IMR-90 (cell line): Measurements from ENCODE around the gene DBX1. TPM values are rescaled to one million over a fixed set of nuclear protein-coding genes. Genes with fewer than 3 reads are reported as not detected.

Experiments
- ATAC-seq: fragments of 200-7000 bp; cut with Tn5 transposase; 2 replicates; pipeline ENCODE4 v1.9.1; 2020; ENCODE audit warnings: low read depth, mild to moderate bottlenecking, moderate library complexity
- BruUV-seq: library from RNA; stranded (reverse); fragments of 400-500 nt; replicated peaks from 2 replicates; lab custom pipeline; 2021; lab: Mats Ljungman, UMichigan
- CTCF ChIA-PET: fragments of 300-600 bp; formaldehyde crosslinking; extraction: SDS; loops from one replicate; lab custom pipeline; 2021; ENCODE audit warnings: antibody characterized with exemption; lab: Yijun Ruan, JAX
- POLR2A ChIA-PET: fragments of 300-600 bp; sonication (Branson Sonifier 250); formaldehyde crosslinking; loops from one replicate; lab custom pipeline; 2022; ENCODE audit warnings: antibody characterized with exemption; ENCODE audit not compliant: unreplicated experiment; lab: Charles Lee
- DNase-seq: peaks from one replicate; pipeline ENCODE4 v3.0.0; 2013
- H2AFZ ChIP-seq: replicated peaks from 2 replicates; pipeline ENCODE3; 2013; ENCODE audit warnings: low read length, mild to moderate bottlenecking; ENCODE audit not compliant: poor library complexity
- H2AK5ac ChIP-seq: 2 replicates; pipeline ENCODE4 v1.6.1; 2013; ENCODE audit warnings: low read depth, low read length, inconsistent platforms
- H2AK9ac ChIP-seq: replicated peaks from 2 replicates; pipeline ENCODE3; 2013; ENCODE audit warnings: mild to moderate bottlenecking, low read depth, low read length, moderate library complexity; ENCODE audit not compliant: poor library complexity
- H2BK120ac ChIP-seq: 2 replicates; pipeline ENCODE4 v1.6.1; 2013; ENCODE audit warnings: low read depth, low read length, inconsistent platforms
- H2BK15ac ChIP-seq: 3 replicates; pipeline ENCODE4 v1.6.1; 2013; ENCODE audit warnings: low read depth, low read length, inconsistent platforms
- H2BK20ac ChIP-seq: 2 replicates; pipeline ENCODE4 v1.6.1; 2013; ENCODE audit warnings: low read depth, mild to moderate bottlenecking, inconsistent platforms, low read length, moderate library complexity
- H2BK5ac ChIP-seq: 2 replicates; pipeline ENCODE4 v1.6.1; 2013; ENCODE audit warnings: mild to moderate bottlenecking, low read depth, low read length, inconsistent platforms; ENCODE audit not compliant: poor library complexity, severe bottlenecking
- H3K14ac ChIP-seq: replicated peaks from 2 replicates; pipeline ENCODE4 v1.6.1; 2013; ENCODE audit warnings: low read depth, low read length, inconsistent platforms
- H3K18ac ChIP-seq: 2 replicates; pipeline ENCODE4 v1.6.1; 2013; ENCODE audit warnings: low read depth, low read length, control low read depth
- H3K23ac ChIP-seq: 2 replicates; pipeline ENCODE4 v1.6.1; 2013; ENCODE audit warnings: low read depth, low read length, inconsistent platforms
- H3K27ac ChIP-seq: 2 replicates; pipeline ENCODE4 v1.5.1; 2013; ENCODE audit warnings: mild to moderate bottlenecking, control low read depth, low read length; ENCODE audit not compliant: insufficient read depth
- H3K27me3 ChIP-seq: 2 replicates; pipeline ENCODE4 v1.6.1; 2013; ENCODE audit warnings: low read length; ENCODE audit not compliant: control insufficient read depth, insufficient read depth
- H3K36me3 ChIP-seq: 2 replicates; pipeline ENCODE4 v1.6.1; 2013; ENCODE audit warnings: low read length, mixed read lengths; ENCODE audit not compliant: control insufficient read depth, insufficient read depth
- H3K4ac ChIP-seq: 2 replicates; pipeline ENCODE4 v1.6.1; 2013; ENCODE audit warnings: low read depth, low read length, inconsistent platforms
- H3K4me1 ChIP-seq: 2 replicates; pipeline ENCODE4 v1.6.1; 2013; ENCODE audit warnings: low read length, mixed read lengths; ENCODE audit not compliant: control insufficient read depth, insufficient read depth
- H3K4me2 ChIP-seq: 2 replicates; pipeline ENCODE4 v1.6.1; 2013; ENCODE audit warnings: low read depth, mild to moderate bottlenecking, control low read depth, low read length, moderate library complexity
- H3K4me3 ChIP-seq: 2 replicates; pipeline ENCODE4 v1.5.1; 2013; ENCODE audit warnings: low read depth, mild to moderate bottlenecking, control low read depth, low read length, moderate library complexity; ENCODE audit not compliant: insufficient read depth
- H3K56ac ChIP-seq: 2 replicates; pipeline ENCODE4 v1.6.1; 2013; ENCODE audit warnings: low read length, inconsistent platforms; ENCODE audit not compliant: insufficient read depth; ENCODE audit errors: extremely low read depth
- H3K79me1 ChIP-seq, 2 experiments: 2 replicates each; pipeline ENCODE4 v1.6.1; 2013; ENCODE audit warnings: low read length in 2 of 2, inconsistent platforms in 1 of 2, low read depth in 1 of 2
- H3K9ac ChIP-seq: 2 replicates; pipeline ENCODE4 v1.6.1; 2013; ENCODE audit warnings: low read depth, low read length, control low read depth
- H3K9me1 ChIP-seq: 2 replicates; pipeline ENCODE4 v1.6.1; 2013; ENCODE audit warnings: low read length, inconsistent platforms; ENCODE audit not compliant: insufficient read depth
- H3K9me3 ChIP-seq: 2 replicates; pipeline ENCODE4 v1.6.1; 2013; ENCODE audit warnings: low read length; ENCODE audit not compliant: control insufficient read depth, insufficient read depth
- H4K20me1 ChIP-seq: 2 replicates; pipeline ENCODE4 v1.6.1; 2013; ENCODE audit warnings: low read length, inconsistent platforms; ENCODE audit not compliant: insufficient read depth
- H4K5ac ChIP-seq: 2 replicates; pipeline ENCODE4 v1.6.1; 2013; ENCODE audit warnings: mild to moderate bottlenecking, low read depth, low read length, control low read depth
- H4K8ac ChIP-seq, 2 experiments: 2 replicates each; pipeline ENCODE4 v1.6.1; 2013; ENCODE audit warnings: low read depth in 2 of 2, low read length in 2 of 2, control low read depth in 1 of 2, inconsistent platforms in 1 of 2
- H4K91ac ChIP-seq: 2 replicates; pipeline ENCODE4 v1.6.1; 2013; ENCODE audit warnings: low read depth, low read length, inconsistent platforms; ENCODE audit not compliant: insufficient read depth
- CEBPB ChIP-seq: IDR thresholded peaks from 2 replicates; pipeline ENCODE4 v1.6.1; 2012; ENCODE audit warnings: low read depth, low read length, improper control_type of control experiment
- ELK1 ChIP-seq: fragments of 150-350 bp; IDR thresholded peaks from 2 replicates; pipeline ENCODE4 v1.6.1; 2016; ENCODE audit warnings: low read depth, mild to moderate bottlenecking, low read length, moderate library complexity, borderline replicate concordance
- MAFK ChIP-seq: IDR thresholded peaks from 2 replicates; pipeline ENCODE4 v1.6.1; 2012; ENCODE audit warnings: low read depth, low read length, improper control_type of control experiment
- MAZ ChIP-seq: IDR thresholded peaks from 2 replicates; pipeline ENCODE4 v1.6.1; 2012; ENCODE audit warnings: low read depth, mild to moderate bottlenecking, low read length, improper control_type of control experiment, moderate library complexity, borderline replicate concordance
- MXI1 ChIP-seq: IDR thresholded peaks from 2 replicates; pipeline ENCODE4 v1.6.1; 2012; ENCODE audit warnings: low read depth, mild to moderate bottlenecking, low read length, moderate library complexity, borderline replicate concordance
- POLR2A ChIP-seq: IDR thresholded peaks from 2 replicates; pipeline ENCODE4 v1.6.1; 2012; ENCODE audit warnings: mild to moderate bottlenecking, low read depth, low read length
- RAD21 ChIP-seq: IDR thresholded peaks from 2 replicates; pipeline ENCODE4 v1.6.1; 2012; ENCODE audit warnings: low read length, improper control_type of control experiment
- dilution Hi-C: fragments of 300-500 bp; cut with HindIII; formaldehyde crosslinking; loops from one replicate; pipeline ENCODE4 v1.14.3; 2018; ENCODE audit warnings: low sequenced_read_pairs; ENCODE audit not compliant: unreplicated experiment
- in situ Hi-C: fragments of 300-500 bp; cut with MboI; formaldehyde crosslinking; loops from 3 replicates; pipeline ENCODE4 v1.14.3; 2019; ENCODE audit warnings: low sequenced_read_pairs, inconsistent platforms, mixed read lengths
- intact Hi-C: fragments of 100-400 bp; cut with micrococcal nuclease; formaldehyde crosslinking; loops from 2 replicates; pipeline ENCODE4 v1.10.0; 2022
- polyA plus RNA-seq, 3 experiments: library from polyadenylated mRNA; depleted of rRNA; stranded (reverse); fragments of >200 nt; gene quantifications; 2 replicates each; pipeline ENCODE4 v1.2.3, GENCODE V29; 2012; ENCODE audit warnings: low replicate concordance in 1 of 3
- total RNA-seq: library from RNA; depleted of rRNA; stranded (reverse); fragments of >200 nt; gene quantifications from 2 replicates; pipeline ENCODE4 v1.2.3, GENCODE V29; 2012
- TF ChIP-seq, protein P1 (sequence below): fragments of 150-350 bp; IDR thresholded peaks from 2 replicates; pipeline ENCODE4 v1.6.1; 2017; ENCODE audit warnings: mild to moderate bottlenecking, antibody characterized with exemption, low read length, low read depth

Gene DBX1
- total and polyA plus RNA-seq, 2 of the 4 experiments (the other 2 are of a cell fraction) = not detected

GRCh38 chr11:20203831-20204230 lies 43.6 kb upstream of the DBX1 start:
- no peak overlapping the region for H2BK20ac ChIP-seq
- no peak overlapping the region for H3K9ac ChIP-seq
- no peak overlapping the region for H2BK120ac ChIP-seq
- TF ChIP-seq MAZ = no peak
- no peak for TF ChIP-seq MAFK
- no peak for TF ChIP-seq RAD21
- no peak for TF ChIP-seq CEBPB
- TF ChIP-seq MXI1 = no peak
- TF ChIP-seq, protein P1, sequence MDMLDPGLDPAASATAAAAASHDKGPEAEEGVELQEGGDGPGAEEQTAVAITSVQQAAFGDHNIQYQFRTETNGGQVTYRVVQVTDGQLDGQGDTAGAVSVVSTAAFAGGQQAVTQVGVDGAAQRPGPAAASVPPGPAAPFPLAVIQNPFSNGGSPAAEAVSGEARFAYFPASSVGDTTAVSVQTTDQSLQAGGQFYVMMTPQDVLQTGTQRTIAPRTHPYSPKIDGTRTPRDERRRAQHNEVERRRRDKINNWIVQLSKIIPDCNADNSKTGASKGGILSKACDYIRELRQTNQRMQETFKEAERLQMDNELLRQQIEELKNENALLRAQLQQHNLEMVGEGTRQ = no peak
- no peak for TF ChIP-seq POLR2A
- no peak for TF ChIP-seq ELK1
- no peaks in the 10 kb centered on the region for H3K9me1 ChIP-seq
- H2AK9ac ChIP-seq = no peak overlapping the region
- ATAC-seq (no peak), DNase-seq (no peak)
- H3K4me1 ChIP-seq = no peaks in the 10 kb centered on the region
- H3K56ac ChIP-seq = no peak overlapping the region
- H3K4me2 ChIP-seq = no peak overlapping the region
- no peaks in the 10 kb centered on the region; the same call in 1 of the 2 replicates for H3K9me3 ChIP-seq
- POLR2A ChIA-PET = no interaction called here
- H4K20me1 ChIP-seq = no peaks in the 10 kb centered on the region
- no peak overlapping the region for H2BK5ac ChIP-seq
- intact Hi-C loops = no loop called here
- H3K14ac ChIP-seq = no peak overlapping the region
- BruUV-seq = no TSS peak
- no peak overlapping the region for H2BK15ac ChIP-seq
- H3K18ac ChIP-seq = no peak overlapping the region
- in situ Hi-C loops = no loop called here
- no peak overlapping the region for H4K5ac ChIP-seq
- no peak overlapping the region for H4K91ac ChIP-seq
- peaks cover 34% of the 10 kb centered on the region for H3K27me3 ChIP-seq
- no peaks in the 10 kb centered on the region for H3K36me3 ChIP-seq
- H4K8ac ChIP-seq = no peak overlapping the region
- CTCF ChIA-PET = no interaction called here
- H3K79me1 ChIP-seq = no peaks in the 10 kb centered on the region
- H2AFZ ChIP-seq = no peak overlapping the region
- H3K27ac ChIP-seq = no peak overlapping the region
- no peak overlapping the region for H3K4me3 ChIP-seq
- dilution Hi-C loops = no loop called here
- no peak overlapping the region for H2AK5ac ChIP-seq
- no peak overlapping the region for H3K23ac ChIP-seq
- H3K4ac ChIP-seq = no peak overlapping the region
